Stimulated activated naive CD8-positive, alpha-beta T cell treated with anti-CD3 and anti-CD28 coated beads, Interleukin-15, Interleukin-2, amounts not matched to agents 100 ng/mL and 50 ng/mL, for 24 hours (primary cell): ENCODE data around the gene IL17REL.

Experiments used
- H3K27ac Mint-ChIP-seq: one replicate; pipeline ENCODE4 v1.8.0; 2021; ENCODE audit warnings: mild to moderate bottlenecking, mixed read lengths
- H3K27me3 Mint-ChIP-seq: one replicate; pipeline ENCODE4 v1.8.0; 2021; ENCODE audit warnings: mixed read lengths
- H3K36me3 Mint-ChIP-seq: one replicate; pipeline ENCODE4 v1.8.0; 2021; ENCODE audit warnings: low read depth, mixed read lengths
- H3K4me1 Mint-ChIP-seq: one replicate; pipeline ENCODE4 v1.8.0; 2021; ENCODE audit warnings: low read depth, mixed read lengths
- H3K4me3 Mint-ChIP-seq: one replicate; pipeline ENCODE4 v1.8.0; 2021; ENCODE audit warnings: mild to moderate bottlenecking, mixed read lengths
- H3K9me3 Mint-ChIP-seq: one replicate; pipeline ENCODE4 v1.8.0; 2021; ENCODE audit warnings: mixed read lengths

Gene IL17REL

DNA sequence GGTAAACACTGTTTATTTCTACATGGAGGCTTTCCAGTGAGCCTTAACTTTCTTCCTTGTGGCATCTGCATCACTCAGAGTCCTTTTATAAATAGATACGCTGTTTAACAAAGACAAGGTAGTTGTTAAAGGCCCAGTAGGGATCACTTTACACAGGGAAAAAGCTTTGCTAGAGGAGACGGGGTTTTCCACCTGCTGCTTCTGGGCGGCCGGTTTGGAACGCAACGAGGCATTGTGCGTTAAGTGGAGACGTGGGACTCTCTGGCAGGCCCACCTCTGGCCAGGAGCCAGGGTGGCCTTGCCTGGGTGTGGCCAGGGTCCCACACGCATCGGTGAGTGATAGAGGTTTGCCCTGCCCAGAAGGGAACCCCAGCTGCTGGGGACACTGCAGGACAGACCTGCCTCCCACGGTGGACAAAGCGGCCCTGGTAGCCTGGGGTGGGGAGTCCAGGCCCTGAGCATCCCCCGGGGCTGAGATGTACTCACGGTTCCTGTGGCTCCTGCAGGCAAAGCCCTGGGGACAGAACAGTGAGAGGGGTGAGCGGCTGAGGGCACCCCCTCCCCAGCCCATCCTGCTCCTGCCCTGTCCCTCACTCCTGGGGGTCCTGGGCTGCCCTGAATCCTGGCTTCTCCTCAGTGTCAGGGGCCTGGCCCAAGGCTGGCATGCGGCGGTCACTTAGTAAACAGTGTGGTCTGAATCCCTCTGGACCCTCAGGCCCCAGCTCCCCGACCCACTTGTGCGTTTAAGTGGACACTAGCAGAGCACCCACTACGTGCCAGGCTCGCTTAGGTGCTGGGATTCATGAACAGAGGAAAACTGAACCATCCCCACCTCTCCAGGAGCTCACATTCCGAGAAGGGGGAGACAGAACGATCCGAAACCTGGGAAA lies 4.2 kb downstream of the IL17REL start:
- Mint-ChIP-seq H3K4me1 (peaks cover 22% of the 10 kb centered on the region), H3K4me3 (no peak overlapping the region), H3K27ac (no peak overlapping the region), H3K36me3 (no peaks in the 10 kb centered on the region), H3K9me3 (no peaks in the 10 kb centered on the region), H3K27me3 (no peaks in the 10 kb centered on the region)

GRCh38 chr22:50007057-50007511 lies 5.5 kb downstream of the IL17REL start:
- H3K9me3 Mint-ChIP-seq = no peaks in the 10 kb centered on the region
- H3K27me3 Mint-ChIP-seq = peaks cover 4% of the 10 kb centered on the region
- H3K36me3 Mint-ChIP-seq = no peaks in the 10 kb centered on the region
- H3K27ac Mint-ChIP-seq = no peak overlapping the region
- H3K4me1 Mint-ChIP-seq = peaks cover 18% of the 10 kb centered on the region
- H3K4me3 Mint-ChIP-seq = no peak overlapping the region

- no peak overlapping the region for H3K4me3 Mint-ChIP-seq
- no peaks in the 10 kb centered on the region for H3K9me3 Mint-ChIP-seq
- peaks cover 4% of the 10 kb centered on the region for H3K27me3 Mint-ChIP-seq
- H3K36me3 Mint-ChIP-seq = no peaks in the 10 kb centered on the region
- no peak overlapping the region for H3K27ac Mint-ChIP-seq
- peaks cover 7% of the 10 kb centered on the region for H3K4me1 Mint-ChIP-seq
Observed at GRCh38 chr22:50004918-50005317, 7.6 kb downstream of the IL17REL start.

GRCh38 chr22:50002791-50003190 lies 9.8 kb downstream of the IL17REL start:
- H3K4me1 Mint-ChIP-seq = peaks cover 7% of the 10 kb centered on the region
- no peaks in the 10 kb centered on the region for H3K9me3 Mint-ChIP-seq
- H3K36me3 Mint-ChIP-seq = no peaks in the 10 kb centered on the region
- H3K27me3 Mint-ChIP-seq = peaks cover 4% of the 10 kb centered on the region
- H3K27ac Mint-ChIP-seq = no peak overlapping the region
- no peak overlapping the region for H3K4me3 Mint-ChIP-seq

- H3K4me3 Mint-ChIP-seq = no peak overlapping the region
- peaks cover 7% of the 10 kb centered on the region for H3K4me1 Mint-ChIP-seq
- H3K27me3 Mint-ChIP-seq = peaks cover 4% of the 10 kb centered on the region
Observed at GRCh38 chr22:50001388-50002231, 11.0 kb downstream of the IL17REL start.

GRCh38 chr22:50000587-50001387 lies 11.8 kb downstream of the IL17REL start:
- H3K9me3 Mint-ChIP-seq = no peaks in the 10 kb centered on the region
- H3K27ac Mint-ChIP-seq = no peak overlapping the region
- H3K27me3 Mint-ChIP-seq = peaks cover 4% of the 10 kb centered on the region
- no peak overlapping the region for H3K4me3 Mint-ChIP-seq
- H3K4me1 Mint-ChIP-seq = peaks cover 7% of the 10 kb centered on the region
- H3K36me3 Mint-ChIP-seq = no peaks in the 10 kb centered on the region

More at GRCh38 chr22:50001388-50002231, 11.0 kb downstream of the IL17REL start:
- Mint-ChIP-seq H3K36me3 (no peaks in the 10 kb centered on the region), H3K9me3 (no peaks in the 10 kb centered on the region), H3K27ac (no peak overlapping the region)

GRCh38 chr22:49999946-50000586 lies 12.5 kb downstream of the IL17REL start:
- Mint-ChIP-seq H3K27me3 (peaks cover 4% of the 10 kb centered on the region), H3K4me1 (peaks cover 4% of the 10 kb centered on the region), H3K36me3 (no peaks in the 10 kb centered on the region), H3K4me3 (no peak overlapping the region), H3K9me3 (no peaks in the 10 kb centered on the region), H3K27ac (no peak overlapping the region)

DNA sequence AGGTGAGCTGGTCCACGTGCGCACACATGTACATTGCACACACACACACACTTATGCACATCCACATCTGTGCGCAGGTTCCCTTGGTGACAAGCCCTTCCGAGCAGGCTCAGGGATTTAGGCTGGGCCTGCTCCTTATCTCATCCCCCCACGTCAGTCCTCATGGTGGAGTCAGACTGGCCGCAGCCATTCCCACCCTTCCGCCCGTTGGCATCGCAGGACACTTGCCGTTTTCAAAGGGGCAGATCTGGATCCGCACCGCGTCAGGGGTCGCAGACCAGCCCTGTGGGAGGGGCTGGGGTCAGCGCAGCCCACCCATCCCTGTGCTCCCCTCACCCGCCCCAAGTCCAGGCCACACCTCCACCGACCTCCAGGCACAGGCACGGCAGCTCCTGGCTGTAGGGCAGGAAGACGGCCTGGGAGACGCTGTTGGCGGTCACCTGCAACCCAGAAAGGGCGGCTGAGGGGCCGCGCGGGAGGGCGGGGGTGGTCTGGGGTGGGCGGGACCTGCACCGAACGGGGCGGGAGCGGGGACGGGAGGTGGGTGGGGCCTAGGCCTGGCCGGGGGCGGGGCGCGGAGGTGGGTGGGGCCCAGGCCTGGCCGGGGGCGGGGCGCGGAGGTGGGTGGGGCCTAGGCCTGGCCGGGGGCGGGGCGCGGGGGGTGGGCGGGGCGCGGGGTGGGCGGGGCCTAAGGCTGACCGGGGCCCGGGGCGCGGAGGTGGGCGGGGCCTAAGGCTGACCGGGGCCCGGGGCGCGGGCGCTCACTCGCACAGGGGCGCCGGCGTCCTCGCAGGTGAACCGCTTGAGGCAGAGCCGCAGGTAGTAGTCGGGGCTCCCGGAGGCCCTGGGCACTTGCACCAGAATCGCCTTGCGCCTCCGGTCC lies 13.3 kb downstream of the IL17REL start:
- Mint-ChIP-seq H3K27ac (no peak overlapping the region), H3K27me3 (peaks cover 4% of the 10 kb centered on the region), H3K4me1 (no peaks in the 10 kb centered on the region), H3K9me3 (no peaks in the 10 kb centered on the region), H3K36me3 (no peaks in the 10 kb centered on the region), H3K4me3 (no peak overlapping the region)

DNA sequence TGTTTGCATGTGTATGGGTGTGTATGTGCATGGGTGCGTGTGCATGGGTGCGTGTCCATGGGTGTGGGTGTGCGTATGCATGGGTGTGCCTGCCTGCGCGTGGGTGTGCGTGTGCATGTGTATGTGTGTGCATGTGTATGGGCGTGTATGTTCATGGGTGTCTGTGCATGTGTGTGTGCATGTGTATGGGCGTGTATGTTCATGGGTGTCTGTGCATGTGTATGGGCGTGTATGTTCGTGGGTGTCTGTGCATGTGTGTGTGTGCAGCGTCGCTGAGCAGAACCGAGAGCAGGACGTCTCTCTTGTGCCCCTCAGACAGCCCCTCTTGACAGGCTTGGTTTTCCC lies 13.9 kb downstream of the IL17REL start:
- no peak overlapping the region for H3K4me3 Mint-ChIP-seq
- no peaks in the 10 kb centered on the region for H3K36me3 Mint-ChIP-seq
- H3K9me3 Mint-ChIP-seq = no peaks in the 10 kb centered on the region
- peaks cover 4% of the 10 kb centered on the region for H3K27me3 Mint-ChIP-seq
- H3K4me1 Mint-ChIP-seq = peaks cover under 1% of the 10 kb centered on the region
- no peak overlapping the region for H3K27ac Mint-ChIP-seq

DNA sequence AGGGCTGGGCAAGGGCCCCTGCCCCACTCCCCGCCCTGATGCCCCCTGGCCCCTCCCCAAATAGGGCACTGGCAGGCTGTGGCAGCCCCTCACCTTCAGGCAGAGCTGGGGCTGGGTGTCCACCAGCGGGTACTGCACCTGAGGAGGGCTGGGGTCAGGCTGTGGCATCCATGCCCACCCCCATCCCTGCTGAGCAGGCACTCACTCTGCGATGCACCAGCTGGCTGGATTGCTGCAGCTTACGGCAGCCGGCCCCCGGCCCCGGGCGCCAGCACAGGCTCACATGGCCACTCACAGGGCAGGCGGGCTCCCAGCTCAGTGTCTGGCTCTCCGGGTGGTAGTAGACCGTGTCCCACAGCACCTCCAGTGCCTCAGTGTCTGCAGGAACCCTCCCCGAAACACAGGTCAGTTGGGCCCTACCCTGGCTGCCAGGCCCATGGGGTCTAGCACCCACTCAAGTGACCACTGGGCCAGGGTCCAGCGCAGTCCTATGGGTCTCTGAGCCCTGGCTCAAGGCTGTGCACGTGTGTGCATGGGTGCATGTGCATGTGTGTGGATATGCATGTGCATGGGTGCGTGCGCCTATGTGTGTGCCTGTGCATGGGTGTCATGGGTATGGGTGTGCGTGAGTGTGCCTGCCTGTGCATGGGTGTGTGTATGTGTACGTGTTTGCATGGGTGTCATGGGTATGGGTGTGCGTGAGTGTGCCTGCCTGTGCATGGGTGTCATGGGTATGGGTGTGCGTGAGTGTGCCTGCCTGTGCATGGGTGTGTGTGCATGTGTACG lies 14.4 kb downstream of the IL17REL start:
- Mint-ChIP-seq H3K4me3 (no peak overlapping the region), H3K36me3 (no peaks in the 10 kb centered on the region), H3K9me3 (no peaks in the 10 kb centered on the region), H3K27me3 (peaks cover 4% of the 10 kb centered on the region), H3K27ac (no peak overlapping the region), H3K4me1 (peaks cover 6% of the 10 kb centered on the region)

DNA sequence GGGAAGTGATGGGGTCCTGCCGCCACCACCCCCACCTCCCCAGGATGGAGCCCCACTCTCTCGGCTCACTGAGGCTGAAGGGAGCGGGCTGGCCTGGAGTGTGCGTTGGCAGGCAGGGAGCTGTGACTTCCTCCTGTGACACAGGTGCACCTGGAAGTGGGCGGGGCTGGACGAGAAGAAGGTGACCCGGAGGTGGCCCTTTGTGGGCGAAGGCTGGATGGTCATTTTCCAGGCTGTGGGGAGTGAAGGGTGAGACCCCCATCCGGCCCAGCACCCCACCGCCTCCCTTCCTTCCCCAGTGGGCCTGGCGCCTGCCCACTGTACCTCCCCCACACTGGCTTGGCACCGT lies 15.3 kb downstream of the IL17REL start:
- no peaks in the 10 kb centered on the region for H3K27me3 Mint-ChIP-seq
- H3K4me1 Mint-ChIP-seq = peaks cover 10% of the 10 kb centered on the region
- no peaks in the 10 kb centered on the region for H3K9me3 Mint-ChIP-seq
- no peak overlapping the region for H3K4me3 Mint-ChIP-seq
- H3K36me3 Mint-ChIP-seq = no peaks in the 10 kb centered on the region
- H3K27ac Mint-ChIP-seq = no peak overlapping the region

GRCh38 chr22:49996518-49997250 lies 15.9 kb downstream of the IL17REL start:
- no peak overlapping the region for H3K4me3 Mint-ChIP-seq
- peaks cover 10% of the 10 kb centered on the region for H3K4me1 Mint-ChIP-seq
- no peak overlapping the region for H3K27ac Mint-ChIP-seq

More at GRCh38 chr22:49996518-49997250, 15.9 kb downstream of the IL17REL start:
- Mint-ChIP-seq H3K9me3 (no peaks in the 10 kb centered on the region), H3K27me3 (no peaks in the 10 kb centered on the region), H3K36me3 (no peaks in the 10 kb centered on the region)
